Measurements from ENCODE around the gene ZNF616. TPM values are rescaled to one million over a fixed set of nuclear protein-coding genes. Genes with fewer than 3 reads are reported as not detected.
A peak's percentile ranks its signal among the peaks of the same experiment; 100 is the strongest.

ZNF616 gene
- total RNA-seq, 1 experiment from 2014 or later: 34.6 TPM

DNA sequence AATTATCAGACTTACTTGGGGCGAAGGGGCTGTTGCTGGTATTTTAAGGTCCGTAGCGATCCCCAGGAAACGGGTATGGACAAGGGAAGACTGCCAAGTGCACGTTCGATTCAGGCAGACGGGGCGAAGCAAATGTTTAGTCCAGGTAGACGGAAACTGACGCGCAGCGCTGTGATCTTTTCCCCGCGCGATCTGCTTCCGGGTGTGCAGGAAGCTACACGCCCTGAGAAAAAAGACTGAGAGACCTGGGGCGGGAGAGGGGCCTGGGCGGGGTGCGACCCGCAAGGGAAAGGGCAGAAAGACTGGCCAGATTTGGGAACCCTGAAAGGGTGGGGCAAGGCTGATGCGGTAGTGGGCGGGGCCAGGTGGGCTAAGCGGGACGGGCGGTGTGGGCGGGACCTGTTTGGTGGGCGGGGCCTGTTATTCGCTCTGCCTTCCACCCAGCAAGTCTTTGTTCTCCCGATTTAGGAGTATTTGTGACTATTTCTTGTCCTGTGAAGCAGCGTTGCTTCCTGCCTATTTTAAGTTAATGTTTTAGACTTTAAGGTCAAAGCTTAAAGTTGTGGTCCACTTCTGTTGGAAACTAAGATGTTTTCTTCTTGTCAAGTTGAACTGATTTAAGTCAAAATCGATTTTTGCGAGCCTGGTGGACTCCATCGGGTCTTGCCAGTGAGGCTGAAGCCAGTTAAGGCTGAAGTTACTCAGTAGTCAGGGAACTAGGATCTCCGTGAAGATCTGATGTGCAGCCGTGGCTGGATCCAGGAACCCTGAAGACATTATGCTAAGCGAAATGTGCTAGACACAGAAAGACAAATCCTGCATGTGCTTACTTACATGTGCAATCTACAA, 31.8 kb upstream of the ZNF616 start, which contains the start of gene ZNF836:
ZNF836 (minus strand) TSS at position 301 of the 849 bp plus-strand sequence. CDS start 3,549 bp downstream, outside the sequence.
- Mint-ChIP-seq H3K27ac (peak within 1 kb of the TSS; percentile 94), H3K4me1 (peaks cover 18% of the 10 kb centered on the region), H3K27me3 (ENCODE audit: low read depth) (peaks cover 12% of the 10 kb centered on the region), H3K4me3 (peak within 1 kb of the TSS; percentile 89), H3K36me3 (peaks cover 19% of the 10 kb centered on the region), H3K9me3 (peaks cover 10% of the 10 kb centered on the region)
- ATAC-seq (peak; percentile 94), DNase-seq (ENCODE audit: low spot score) (peak; percentile 95)
- TF ChIP-seq ZNF671 (CRISPR knock-in tag; IDR thresholded peaks at IDR 0.05) (no peak), JUN (CRISPR knock-in tag; IDR thresholded peaks at IDR 0.05) (no peak), MYBL2 (CRISPR knock-in tag; IDR thresholded peaks at IDR 0.05) (0 out of 2 replicates have a peak, but pooled peaks have one; percentile 24), SP1 (CRISPR knock-in tag; conservative IDR thresholded peaks at IDR 0.05) (peak; percentile 46; the same call in 1 of the 2 replicates)
- TF ChIP-seq, protein P1, sequence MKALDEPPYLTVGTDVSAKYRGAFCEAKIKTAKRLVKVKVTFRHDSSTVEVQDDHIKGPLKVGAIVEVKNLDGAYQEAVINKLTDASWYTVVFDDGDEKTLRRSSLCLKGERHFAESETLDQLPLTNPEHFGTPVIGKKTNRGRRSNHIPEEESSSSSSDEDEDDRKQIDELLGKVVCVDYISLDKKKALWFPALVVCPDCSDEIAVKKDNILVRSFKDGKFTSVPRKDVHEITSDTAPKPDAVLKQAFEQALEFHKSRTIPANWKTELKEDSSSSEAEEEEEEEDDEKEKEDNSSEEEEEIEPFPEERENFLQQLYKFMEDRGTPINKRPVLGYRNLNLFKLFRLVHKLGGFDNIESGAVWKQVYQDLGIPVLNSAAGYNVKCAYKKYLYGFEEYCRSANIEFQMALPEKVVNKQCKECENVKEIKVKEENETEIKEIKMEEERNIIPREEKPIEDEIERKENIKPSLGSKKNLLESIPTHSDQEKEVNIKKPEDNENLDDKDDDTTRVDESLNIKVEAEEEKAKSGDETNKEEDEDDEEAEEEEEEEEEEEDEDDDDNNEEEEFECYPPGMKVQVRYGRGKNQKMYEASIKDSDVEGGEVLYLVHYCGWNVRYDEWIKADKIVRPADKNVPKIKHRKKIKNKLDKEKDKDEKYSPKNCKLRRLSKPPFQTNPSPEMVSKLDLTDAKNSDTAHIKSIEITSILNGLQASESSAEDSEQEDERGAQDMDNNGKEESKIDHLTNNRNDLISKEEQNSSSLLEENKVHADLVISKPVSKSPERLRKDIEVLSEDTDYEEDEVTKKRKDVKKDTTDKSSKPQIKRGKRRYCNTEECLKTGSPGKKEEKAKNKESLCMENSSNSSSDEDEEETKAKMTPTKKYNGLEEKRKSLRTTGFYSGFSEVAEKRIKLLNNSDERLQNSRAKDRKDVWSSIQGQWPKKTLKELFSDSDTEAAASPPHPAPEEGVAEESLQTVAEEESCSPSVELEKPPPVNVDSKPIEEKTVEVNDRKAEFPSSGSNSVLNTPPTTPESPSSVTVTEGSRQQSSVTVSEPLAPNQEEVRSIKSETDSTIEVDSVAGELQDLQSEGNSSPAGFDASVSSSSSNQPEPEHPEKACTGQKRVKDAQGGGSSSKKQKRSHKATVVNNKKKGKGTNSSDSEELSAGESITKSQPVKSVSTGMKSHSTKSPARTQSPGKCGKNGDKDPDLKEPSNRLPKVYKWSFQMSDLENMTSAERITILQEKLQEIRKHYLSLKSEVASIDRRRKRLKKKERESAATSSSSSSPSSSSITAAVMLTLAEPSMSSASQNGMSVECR (CRISPR knock-in tag; IDR thresholded peaks at IDR 0.05; ENCODE audit: borderline replicate concordance): no peak
- CTCF ChIA-PET: interaction anchor here (0.6 kb wide), 1 partner anchor 18 kb away, joined by 3 read pairs; no protein-coding TSS in a partner anchor
- POLR2A ChIA-PET: interaction anchor here (0.6 kb wide), 1 partner anchor 158 kb away, joined by 4 read pairs; no protein-coding TSS in a partner anchor

DNA sequence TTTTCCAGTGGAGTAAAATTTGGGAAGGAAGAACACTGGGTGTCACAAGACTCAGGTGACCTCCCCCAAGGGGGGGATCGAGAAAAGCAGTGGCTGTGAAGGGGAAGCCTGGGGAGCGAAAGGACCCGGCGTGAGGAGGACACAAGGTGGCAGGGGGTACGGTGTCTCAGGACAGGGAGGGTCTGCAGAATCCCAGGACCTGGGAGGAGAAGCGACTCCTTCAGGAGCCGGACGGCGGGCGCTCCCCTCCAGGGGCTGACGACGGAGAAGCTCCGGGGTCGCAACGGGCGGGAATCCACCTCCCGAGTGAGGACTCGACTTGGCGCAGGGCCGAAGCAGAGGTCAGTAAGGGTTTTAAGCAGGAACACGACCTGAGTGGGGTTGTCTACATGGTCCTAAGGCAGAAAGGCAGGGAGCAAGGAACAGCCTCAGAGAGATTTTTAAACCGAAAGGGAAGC, 31.2 kb upstream of the ZNF616 start:
- H3K27me3 Mint-ChIP-seq (ENCODE audit: low read depth): peaks cover 12% of the 10 kb centered on the region
- peaks cover 16% of the 10 kb centered on the region for H3K4me1 Mint-ChIP-seq
- DNase-seq (ENCODE audit: low spot score): peak; percentile 32
- H3K9me3 Mint-ChIP-seq: peaks cover 7% of the 10 kb centered on the region; the same call in 1 of the 2 replicates
- CTCF ChIA-PET: interaction anchor here (0.6 kb wide), 1 partner anchor 19 kb away, joined by 3 read pairs; no protein-coding TSS in a partner anchor
- ATAC-seq: peak; percentile 49
- TF ChIP-seq, protein P1 (CRISPR knock-in tag; IDR thresholded peaks at IDR 0.05; ENCODE audit: borderline replicate concordance): no peak
- TF ChIP-seq, protein P2, sequence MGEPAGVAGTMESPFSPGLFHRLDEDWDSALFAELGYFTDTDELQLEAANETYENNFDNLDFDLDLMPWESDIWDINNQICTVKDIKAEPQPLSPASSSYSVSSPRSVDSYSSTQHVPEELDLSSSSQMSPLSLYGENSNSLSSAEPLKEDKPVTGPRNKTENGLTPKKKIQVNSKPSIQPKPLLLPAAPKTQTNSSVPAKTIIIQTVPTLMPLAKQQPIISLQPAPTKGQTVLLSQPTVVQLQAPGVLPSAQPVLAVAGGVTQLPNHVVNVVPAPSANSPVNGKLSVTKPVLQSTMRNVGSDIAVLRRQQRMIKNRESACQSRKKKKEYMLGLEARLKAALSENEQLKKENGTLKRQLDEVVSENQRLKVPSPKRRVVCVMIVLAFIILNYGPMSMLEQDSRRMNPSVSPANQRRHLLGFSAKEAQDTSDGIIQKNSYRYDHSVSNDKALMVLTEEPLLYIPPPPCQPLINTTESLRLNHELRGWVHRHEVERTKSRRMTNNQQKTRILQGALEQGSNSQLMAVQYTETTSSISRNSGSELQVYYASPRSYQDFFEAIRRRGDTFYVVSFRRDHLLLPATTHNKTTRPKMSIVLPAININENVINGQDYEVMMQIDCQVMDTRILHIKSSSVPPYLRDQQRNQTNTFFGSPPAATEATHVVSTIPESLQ (CRISPR knock-in tag; IDR thresholded peaks at IDR 0.05): no peak
- TF ChIP-seq ZNF671 (CRISPR knock-in tag; IDR thresholded peaks at IDR 0.05) (no peak), GRHL2 (CRISPR knock-in tag; IDR thresholded peaks at IDR 0.05; ENCODE audit: insufficient replicate concordance, severe bottlenecking) (no peak), ZNF423 (CRISPR knock-in tag; IDR thresholded peaks at IDR 0.05) (no peak), ZNF317 (CRISPR knock-in tag; IDR thresholded peaks at IDR 0.05; ENCODE audit: borderline replicate concordance, low read depth) (no peak), NFE2L1 (CRISPR knock-in tag; IDR thresholded peaks at IDR 0.05) (no peak), NFATC4 (CRISPR knock-in tag; IDR thresholded peaks at IDR 0.05) (no peak)
- TF ChIP-seq, protein P3, sequence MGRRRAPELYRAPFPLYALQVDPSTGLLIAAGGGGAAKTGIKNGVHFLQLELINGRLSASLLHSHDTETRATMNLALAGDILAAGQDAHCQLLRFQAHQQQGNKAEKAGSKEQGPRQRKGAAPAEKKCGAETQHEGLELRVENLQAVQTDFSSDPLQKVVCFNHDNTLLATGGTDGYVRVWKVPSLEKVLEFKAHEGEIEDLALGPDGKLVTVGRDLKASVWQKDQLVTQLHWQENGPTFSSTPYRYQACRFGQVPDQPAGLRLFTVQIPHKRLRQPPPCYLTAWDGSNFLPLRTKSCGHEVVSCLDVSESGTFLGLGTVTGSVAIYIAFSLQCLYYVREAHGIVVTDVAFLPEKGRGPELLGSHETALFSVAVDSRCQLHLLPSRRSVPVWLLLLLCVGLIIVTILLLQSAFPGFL (CRISPR knock-in tag; IDR thresholded peaks at IDR 0.05; ENCODE audit: borderline replicate concordance): no peak
- TF ChIP-seq, protein P4, sequence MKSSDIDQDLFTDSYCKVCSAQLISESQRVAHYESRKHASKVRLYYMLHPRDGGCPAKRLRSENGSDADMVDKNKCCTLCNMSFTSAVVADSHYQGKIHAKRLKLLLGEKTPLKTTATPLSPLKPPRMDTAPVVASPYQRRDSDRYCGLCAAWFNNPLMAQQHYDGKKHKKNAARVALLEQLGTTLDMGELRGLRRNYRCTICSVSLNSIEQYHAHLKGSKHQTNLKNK (CRISPR knock-in tag; IDR thresholded peaks at IDR 0.05): no peak
- H3K27ac Mint-ChIP-seq: 0 out of 2 replicates have a peak overlapping the region, but pooled peaks have one; percentile 42
- H3K4me3 Mint-ChIP-seq: peak overlapping the region; percentile 89
- POLR2A ChIA-PET: interaction anchor here (0.6 kb wide), 2 partner anchors 158 to 539 kb away, joined by 4 to 5 read pairs; no protein-coding TSS in a partner anchor
- peaks cover 19% of the 10 kb centered on the region for H3K36me3 Mint-ChIP-seq

Measured in WTC11 (cell line).